CD4-positive, alpha-beta T cell treated with Interleukin-17A for 4 hours (primary cell): Measurements from ENCODE around the gene COPRS.

Experiments used
- DNase-seq: peaks from one replicate; pipeline ENCODE4 v3.0.0-alpha.2; 2020; ENCODE audit warnings: mixed read lengths

Gene COPRS

GRCh38 chr17:31806921-31807320, 52.1 kb downstream of the COPRS start:
- no peak for DNase-seq

- DNase-seq = no peak
Observed at GRCh38 chr17:31803494-31804213, 55.4 kb downstream of the COPRS start.

GRCh38 chr17:31802502-31802901, 56.5 kb downstream of the COPRS start:
- no peak for DNase-seq
